IPS-NIHi7 (cell line): ENCODE results near the gene HECW1.
A peak's percentile ranks its signal among the peaks of the same experiment; 100 is the strongest.
"Not testable (repeated sequence)": the region's sequence is repeated elsewhere in the genome, so short reads cannot be mapped to it uniquely, and the experiment has no call there.

Experiments
- DNase-seq: peaks from one replicate; pipeline ENCODE4 v3.0.0; 2012; ENCODE audit warnings: mixed read lengths; ENCODE audit errors: extremely low spot score

The HECW1 gene

DNA sequence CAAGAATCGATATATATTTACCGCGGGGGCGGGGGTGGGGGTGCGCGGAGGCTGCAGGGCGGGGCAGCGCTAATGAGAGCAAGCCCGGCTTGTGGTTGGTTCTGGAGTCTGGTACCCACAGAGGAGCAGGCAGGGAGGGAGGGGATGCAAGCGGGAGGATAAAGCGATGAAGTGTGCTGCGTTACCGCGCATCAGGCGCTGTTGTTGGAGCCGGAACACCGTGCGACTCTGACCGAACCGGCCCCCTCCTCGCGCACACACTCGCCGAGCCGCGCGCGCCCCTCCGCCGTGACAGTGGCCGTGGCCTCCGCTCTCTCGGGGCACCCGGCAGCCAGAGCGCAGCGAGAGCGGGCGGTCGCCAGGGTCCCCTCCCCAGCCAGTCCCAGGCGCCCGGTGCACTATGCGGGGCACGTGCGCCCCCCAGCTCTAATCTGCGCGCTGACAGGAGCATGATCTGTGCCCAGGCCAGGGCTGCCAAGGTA lies at the start of gene HECW1:
HECW1 (plus strand) TSS at position 189 of the 482 bp plus-strand sequence. CDS start 131,259 bp downstream, outside the sequence.
- peak; percentile 50 for DNase-seq

GRCh38 chr7:43071604-43072003 lies 40.8 kb upstream of the HECW1 start:
- DNase-seq = peak; percentile 35

DNA sequence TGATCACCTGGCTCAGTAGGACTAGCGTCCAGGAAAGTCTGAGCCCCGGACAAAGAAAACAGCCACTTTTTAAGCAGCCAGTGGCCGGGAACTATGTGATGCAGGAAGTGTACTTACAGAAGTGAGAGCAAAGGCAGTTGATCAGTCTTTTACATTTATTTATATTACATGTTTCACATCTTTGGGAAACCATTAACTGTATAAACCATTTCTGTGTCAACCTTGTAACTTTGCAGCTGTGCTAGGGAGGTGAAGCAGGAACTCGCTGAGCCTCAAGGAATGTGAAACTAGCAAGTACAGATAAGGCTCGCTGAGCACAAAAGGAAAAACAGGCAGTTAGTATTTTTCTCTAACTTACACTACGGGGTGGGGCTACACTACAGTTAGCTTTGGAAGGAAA lies 39.9 kb upstream of the HECW1 start:
- DNase-seq = no peak

DNA sequence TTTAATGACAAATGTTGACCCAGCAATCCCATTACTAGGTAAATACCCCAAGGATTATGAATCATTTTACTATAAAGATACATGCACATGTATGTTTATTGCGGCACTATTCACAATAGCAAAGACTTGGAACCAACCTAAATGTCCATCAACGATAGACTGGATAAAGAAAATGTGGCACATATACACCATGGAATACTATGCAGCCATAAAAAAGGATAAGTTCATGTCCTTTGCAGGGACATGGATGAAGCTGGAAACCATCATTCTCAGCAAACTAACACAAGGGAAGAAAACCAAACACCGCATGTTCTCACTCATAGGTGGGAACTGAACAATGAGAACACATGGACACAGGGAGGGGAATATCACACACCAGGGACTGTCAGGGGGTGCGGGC lies 38.6 kb upstream of the HECW1 start:
- not testable (repeated sequence) for DNase-seq

- DNase-seq = no peak
Measured at GRCh38 chr7:43076189-43076605, 36.2 kb upstream of the HECW1 start.

DNA sequence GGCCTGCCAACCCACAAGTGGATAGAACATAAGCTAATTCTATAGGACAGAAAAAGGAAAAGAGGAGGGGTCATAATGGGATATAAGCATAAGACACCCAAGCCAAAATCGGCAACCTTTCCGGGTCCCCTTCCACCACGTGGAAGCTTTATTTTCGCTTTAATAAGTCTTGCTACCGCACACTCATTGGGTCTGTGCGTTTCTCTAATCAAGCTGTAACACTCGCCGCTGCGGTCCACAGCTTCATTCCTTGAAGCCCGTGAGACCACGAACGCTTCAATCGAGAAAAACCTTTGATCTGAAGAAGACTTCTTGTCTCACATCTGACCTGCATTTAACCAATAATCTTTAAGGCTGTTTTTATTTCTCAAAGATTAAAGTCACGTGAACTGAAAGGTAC lies 35.8 kb upstream of the HECW1 start:
- DNase-seq = no peak

GRCh38 chr7:43077285-43077684 lies 35.2 kb upstream of the HECW1 start:
- no peak for DNase-seq

DNA sequence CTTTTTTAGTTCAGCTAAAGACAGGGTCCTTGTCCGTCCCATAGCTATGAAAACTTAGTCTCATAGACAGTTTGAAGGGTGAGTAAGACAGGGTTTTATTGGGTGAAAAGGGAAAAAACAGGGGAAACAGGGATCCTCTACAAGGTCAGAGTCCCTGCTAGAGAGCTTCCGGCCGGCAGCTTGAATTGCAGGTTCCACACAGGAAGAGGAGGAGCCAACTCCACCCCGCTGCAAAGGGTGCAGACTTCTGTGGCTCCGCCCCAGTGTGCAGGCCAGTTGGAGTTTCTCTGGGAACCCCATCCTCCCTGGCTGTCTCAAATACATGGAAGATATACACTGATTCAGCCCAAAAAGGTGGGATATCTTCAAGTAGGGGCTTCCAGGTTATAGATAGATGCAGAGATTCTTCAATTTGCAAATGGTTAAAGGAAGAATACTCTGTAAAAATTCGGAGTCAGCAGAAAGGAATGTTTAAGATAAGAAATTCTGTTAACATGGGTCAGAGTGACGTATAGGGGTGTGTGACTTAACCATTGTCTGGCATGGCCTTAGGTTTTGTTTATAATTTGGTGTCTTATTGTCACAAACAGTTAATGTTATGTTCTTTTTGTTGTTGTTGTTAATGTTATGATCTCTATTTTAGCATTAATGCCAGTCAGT lies 34.6 kb upstream of the HECW1 start:
- DNase-seq = peak; percentile 56

- peak; percentile 59 for DNase-seq
Measured at GRCh38 chr7:43078794-43079193, 33.7 kb upstream of the HECW1 start.

- DNase-seq = no peak
Measured at GRCh38 chr7:43081603-43082002, 30.8 kb upstream of the HECW1 start.

DNA sequence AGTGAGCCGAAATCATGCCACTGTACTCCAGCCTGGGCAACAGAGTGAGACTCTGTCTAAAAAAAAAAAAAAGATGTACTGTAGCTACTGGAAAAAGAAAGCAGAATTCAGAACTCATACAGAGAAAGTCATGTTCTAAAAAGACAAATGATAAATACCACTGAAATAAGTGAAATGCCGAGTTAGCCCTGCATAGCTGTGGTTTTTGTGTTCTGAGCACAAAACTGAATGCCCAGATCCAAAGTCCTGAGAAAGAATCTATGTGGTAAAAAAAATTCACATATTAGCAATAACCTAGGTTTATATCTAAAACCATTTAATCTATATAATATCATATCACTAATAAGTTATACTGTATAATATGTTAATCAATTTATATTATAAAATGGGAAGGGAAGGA lies 29.3 kb upstream of the HECW1 start:
- no peak for DNase-seq

DNA sequence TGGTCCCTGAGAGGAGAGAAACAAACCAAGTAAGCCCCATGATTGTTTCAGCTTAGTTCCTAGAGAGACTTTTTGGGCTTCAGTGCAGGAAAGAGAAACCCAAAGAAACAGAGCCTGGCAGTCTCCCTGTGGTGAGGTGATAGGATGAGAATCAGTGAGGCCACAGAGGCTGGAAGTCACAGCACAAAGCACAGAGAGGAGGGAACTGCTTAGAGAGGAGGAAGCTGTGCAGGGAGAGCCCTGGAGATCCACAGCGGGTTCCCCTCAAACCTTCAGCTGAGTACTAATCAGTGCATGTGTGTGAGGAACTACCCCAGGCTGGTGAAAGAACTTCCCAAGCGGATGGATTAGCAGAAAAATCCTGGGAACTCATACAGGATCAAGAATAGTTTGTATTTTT lies 27.4 kb upstream of the HECW1 start:
- peak; percentile 18 for DNase-seq

DNA sequence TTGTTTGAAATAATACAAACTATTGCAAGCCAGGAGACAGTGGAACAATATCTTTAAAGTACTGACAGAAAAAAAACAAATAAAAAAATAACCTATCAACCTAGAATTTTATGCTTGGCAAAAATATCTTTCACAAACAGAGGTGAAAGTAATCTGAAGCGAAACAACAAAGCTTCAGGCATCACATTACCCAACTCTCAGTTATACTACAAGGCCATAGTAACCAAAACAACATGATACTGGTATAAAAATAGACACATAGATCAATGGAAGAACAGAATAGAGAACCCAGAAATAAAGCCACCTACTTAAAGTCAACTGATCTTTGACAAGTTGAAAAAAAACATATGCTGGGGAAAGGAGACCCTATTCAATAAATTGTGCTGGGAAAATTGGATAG lies 26.5 kb upstream of the HECW1 start:
- no peak for DNase-seq

DNA sequence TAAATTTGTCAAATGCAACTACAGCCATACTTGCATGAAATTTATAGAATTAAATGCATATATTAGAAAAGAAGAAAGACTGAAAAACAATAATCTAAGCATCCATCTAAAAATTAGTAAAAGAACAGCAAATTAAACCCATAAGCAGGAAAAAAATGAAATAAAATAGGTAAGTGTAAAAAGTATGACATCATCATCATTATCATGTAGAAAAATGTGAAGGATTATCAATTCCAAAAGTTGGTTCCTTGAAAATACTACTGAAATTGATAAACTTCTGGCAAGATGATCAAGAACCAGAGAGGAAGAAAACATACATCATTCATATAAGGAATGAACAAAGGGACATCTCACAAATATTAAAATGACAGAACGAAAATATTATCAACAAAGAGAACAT lies 19.6 kb upstream of the HECW1 start:
- no peak for DNase-seq

GRCh38 chr7:43096875-43097274 lies 15.6 kb upstream of the HECW1 start:
- no peak for DNase-seq

GRCh38 chr7:43099750-43100149 lies 12.7 kb upstream of the HECW1 start:
- DNase-seq = no peak

DNA sequence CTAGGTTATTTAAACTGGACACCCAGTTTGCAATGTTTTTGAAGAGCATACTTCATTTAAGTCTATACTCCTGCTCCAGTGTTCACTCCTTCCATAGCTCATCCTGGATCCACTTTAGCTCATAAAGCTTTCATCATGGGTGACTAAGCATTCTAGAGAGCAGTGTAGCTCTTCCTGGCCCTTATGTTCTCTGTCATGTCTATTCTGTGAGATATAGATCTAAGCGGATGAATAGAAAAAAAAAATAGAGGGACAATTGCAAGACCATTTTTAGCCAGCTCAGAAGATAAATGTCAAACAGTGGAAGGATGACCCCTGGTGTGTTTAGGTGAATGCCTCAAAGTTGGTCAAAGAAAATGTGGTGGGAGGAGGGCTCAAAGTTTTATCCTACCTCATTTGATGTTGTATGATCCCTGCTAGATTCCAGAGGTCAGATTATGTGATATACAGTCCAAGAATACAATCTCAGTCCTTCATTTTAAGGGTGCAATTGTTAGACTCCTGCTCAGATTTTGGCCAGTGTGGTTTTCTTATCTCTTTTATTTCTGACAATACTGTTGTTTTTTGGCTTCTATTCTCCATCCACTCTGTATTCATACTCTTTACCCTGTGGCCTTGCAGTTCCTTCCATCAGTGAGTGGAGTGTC lies 7.5 kb upstream of the HECW1 start:
- DNase-seq = no peak

GRCh38 chr7:43105521-43106120 lies 6.8 kb upstream of the HECW1 start:
- DNase-seq = no peak

- DNase-seq = peak; percentile 78
Measured at GRCh38 chr7:43108255-43109011, 4.0 kb upstream of the HECW1 start.

GRCh38 chr7:43110791-43111535 lies 1.5 kb upstream of the HECW1 start:
- no peak for DNase-seq

- DNase-seq = no peak
Measured at GRCh38 chr7:43111630-43112458, 603 bp upstream of the HECW1 start.
